Pulmonary artery endothelial cell (primary cell): Measurements from ENCODE around the gene OR8K1. TPM values are rescaled to one million over a fixed set of nuclear protein-coding genes. Genes with fewer than 3 reads are reported as not detected.

ENCODE experiments used
- DNase-seq: peaks from one replicate; pipeline ENCODE4 v3.0.0-alpha.2; 2011; ENCODE audit warnings: low read depth, low spot score
- total RNA-seq: library from RNA; depleted of rRNA; stranded (reverse); fragments of >200 nt; gene quantifications from 2 replicates; pipeline ENCODE4 v1.2.3, GENCODE V29; 2014

The OR8K1 gene
- total RNA-seq = not detected in 2 replicates

GRCh38 chr11:56345739-56346138 is at the start of gene OR8K1:
Gene OR8K1 (plus strand): TSS chr11:56346039. CDS start chr11:56346039, 0 bp downstream.
- DNase-seq = no peak

DNA sequence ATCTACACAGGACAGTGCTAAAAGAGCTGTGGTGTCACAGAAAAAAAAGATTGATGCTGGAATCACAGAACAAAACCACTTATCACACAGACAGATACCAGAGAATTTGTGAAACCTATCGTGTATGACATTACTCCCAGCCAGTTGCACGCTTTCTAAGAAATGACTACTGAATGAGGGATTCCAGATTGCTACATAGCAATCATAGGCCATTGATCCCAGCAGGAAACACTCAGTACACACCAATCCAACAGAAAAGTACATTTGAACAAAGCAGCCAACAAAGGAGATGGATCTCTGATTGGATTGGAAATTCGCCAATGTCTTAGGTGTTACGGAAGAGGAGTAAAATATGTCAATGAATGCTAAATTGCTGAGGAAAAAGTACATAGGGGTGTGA is 48.9 kb upstream of the OR8K1 start:
- no peak for DNase-seq

DNA sequence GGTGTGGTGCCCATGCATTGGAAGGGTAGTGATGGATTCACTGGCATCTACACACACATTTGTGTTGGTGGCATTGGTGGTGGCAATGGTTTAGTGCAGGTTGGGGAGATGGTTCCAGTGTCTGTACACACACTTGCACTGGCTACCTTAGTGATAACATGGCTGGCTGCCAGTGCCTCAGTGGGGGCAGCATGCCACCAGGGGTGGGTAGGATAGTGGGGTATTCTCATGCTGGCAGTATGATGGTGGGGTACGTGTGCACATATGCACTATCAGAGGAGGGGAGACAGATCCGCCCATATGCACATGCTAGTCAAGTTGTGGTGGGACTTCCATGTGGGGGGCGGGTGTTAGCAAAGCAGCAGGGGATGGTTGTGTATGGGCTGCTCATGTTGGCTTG is 38.0 kb upstream of the OR8K1 start:
- no peak for DNase-seq

DNA sequence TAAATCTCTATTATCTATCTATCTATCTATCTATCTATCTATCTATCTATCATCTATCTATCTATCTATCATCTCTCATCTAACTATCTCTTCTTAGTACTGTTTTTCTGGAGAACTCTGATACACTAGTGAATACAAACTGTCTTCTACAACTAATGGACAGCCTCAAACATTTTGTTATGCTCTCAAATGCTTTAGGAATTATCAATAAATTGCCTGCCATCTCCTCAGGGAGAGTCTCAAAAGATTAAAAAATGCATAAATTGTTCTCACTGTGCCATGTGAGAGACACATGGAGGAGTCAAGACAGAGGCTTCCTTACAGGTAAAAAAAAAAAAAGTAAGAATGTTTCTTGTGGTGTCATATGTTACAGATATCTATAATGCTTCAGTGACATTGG is 31.0 kb upstream of the OR8K1 start, which contains the start of gene OR8K3:
OR8K3 (plus strand) TSS at position 301 of the 400 bp plus-strand sequence. CDS start 3,163 bp downstream, outside the sequence.
- DNase-seq = no peak

- no peak for DNase-seq
Observed at GRCh38 chr11:56331861-56332491, 13.9 kb upstream of the OR8K1 start.

DNA sequence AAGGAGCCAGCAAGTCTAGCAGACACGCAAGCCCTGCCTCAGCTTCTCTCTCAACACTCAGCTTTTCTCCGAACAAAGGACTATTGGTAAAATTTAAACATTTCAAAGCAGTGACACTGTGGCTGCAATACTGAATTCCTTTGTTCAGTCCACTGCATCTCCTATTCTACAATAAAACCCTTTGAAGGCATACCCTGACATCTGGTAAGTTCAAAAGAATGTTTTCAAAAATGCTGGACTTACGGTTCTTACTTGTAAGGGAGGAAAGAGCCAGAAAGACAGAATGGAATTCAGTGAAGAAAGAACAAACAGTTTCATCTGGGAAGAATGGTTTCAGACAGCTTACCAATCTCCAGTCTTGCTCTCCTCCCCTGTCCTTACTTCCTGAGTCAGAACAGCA is 12.7 kb upstream of the OR8K1 start:
- no peak for DNase-seq

GRCh38 chr11:56340289-56340688 is 5.5 kb upstream of the OR8K1 start:
- DNase-seq = no peak

DNA sequence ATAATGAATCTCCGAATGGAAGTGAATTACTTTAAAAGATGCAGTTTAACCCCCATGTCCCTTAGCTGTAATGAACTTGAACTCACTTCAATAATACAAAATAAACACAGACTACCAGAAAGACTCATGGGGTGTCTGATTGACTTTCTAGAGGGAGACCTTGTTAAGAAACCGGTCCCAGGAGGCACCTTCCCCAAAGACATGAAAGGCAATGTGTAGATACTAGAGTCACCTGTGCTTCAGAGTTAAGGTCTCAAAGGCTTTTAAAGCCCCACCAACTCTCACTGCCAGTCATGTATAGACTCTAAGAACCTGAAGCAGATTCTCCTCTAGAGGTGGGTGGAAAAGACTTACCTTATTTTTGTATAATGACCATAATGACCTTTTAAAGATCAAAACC is 8.2 kb downstream of the OR8K1 start, which contains the start of gene OR8J1:
OR8J1 (plus strand) TSS at position 301 of the 400 bp plus-strand sequence. CDS start 5,956 bp downstream, outside the sequence.
- no peak for DNase-seq

GRCh38 chr11:56375324-56375723 is 29.5 kb downstream of the OR8K1 start, which contains the start of gene OR8U1:
Gene OR8U1 (plus strand): TSS chr11:56375624. CDS start chr11:56375624, 0 bp downstream.
- DNase-seq = no peak

DNA sequence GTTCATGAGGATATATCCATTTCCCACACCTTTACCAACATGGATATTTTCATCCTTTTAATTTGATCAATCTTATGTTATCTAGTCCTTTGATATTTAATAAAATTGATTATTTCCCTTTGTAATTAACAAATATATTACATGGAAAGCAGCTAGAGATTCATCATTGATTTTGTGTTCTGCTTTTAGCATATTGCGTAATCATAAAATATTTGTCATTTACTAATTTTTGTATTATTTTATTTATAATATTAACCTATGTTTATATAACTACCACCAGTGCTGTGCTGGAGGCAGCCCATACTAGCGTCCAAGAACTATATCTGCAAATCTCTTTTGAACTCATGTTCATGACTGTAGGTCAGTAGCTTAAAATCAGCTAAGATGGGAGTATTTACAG is 34.3 kb downstream of the OR8K1 start:
- DNase-seq = no peak

- DNase-seq = no peak
Observed at GRCh38 chr11:56394381-56394780, 48.5 kb downstream of the OR8K1 start.

GRCh38 chr11:56396047-56396446 is 50.2 kb downstream of the OR8K1 start:
- no peak for DNase-seq

Other genes with a start within 250 kb of the OR8K1 start
- not detected in 2 replicates for gene OR8H2, start 242.4 kb upstream of the OR8K1 start, total RNA-seq
- gene OR8H3, start 223.7 kb upstream of the OR8K1 start, total RNA-seq = not detected in 2 replicates
- not detected in 2 replicates for gene OR8J3, start 205.8 kb upstream of the OR8K1 start, total RNA-seq
- not detected in 2 replicates for gene OR8K5, start 185.7 kb upstream of the OR8K1 start, total RNA-seq
- gene OR5J2, start 169.4 kb upstream of the OR8K1 start, total RNA-seq = not detected in 2 replicates
- gene OR5T2, start 111.8 kb upstream of the OR8K1 start, total RNA-seq = not detected in 2 replicates
- gene OR5T3, start 93.8 kb upstream of the OR8K1 start, total RNA-seq = not detected in 2 replicates
- not detected in 2 replicates for gene OR5T1, start 71.9 kb upstream of the OR8K1 start, total RNA-seq
- not detected in 2 replicates for gene OR8H1, start 53.8 kb upstream of the OR8K1 start, total RNA-seq
- not detected in 2 replicates for gene OR8K3, start 30.9 kb upstream of the OR8K1 start, total RNA-seq
- gene OR8J1, start 8.3 kb downstream of the OR8K1 start, total RNA-seq = not detected in 2 replicates
- gene OR8U1, start 29.6 kb downstream of the OR8K1 start, total RNA-seq = not detected in 2 replicates
- not detected in 2 replicates for gene OR5AL1, start 66.7 kb downstream of the OR8K1 start, total RNA-seq
- not detected in 2 replicates for gene OR5M3, start 127.3 kb downstream of the OR8K1 start, total RNA-seq
- not detected in 2 replicates for gene OR5M8, start 145.3 kb downstream of the OR8K1 start, total RNA-seq
- not detected in 2 replicates for gene OR5M11, start 197.2 kb downstream of the OR8K1 start, total RNA-seq
- not detected in 2 replicates for gene OR5M10, start 231.7 kb downstream of the OR8K1 start, total RNA-seq